GM18951 (cell line): ENCODE measurements around the gene PDXP.

ENCODE experiments used
- POLR2A ChIP-seq: IDR thresholded peaks from 4 replicates; pipeline ENCODE4 v1.6.1; 2011; ENCODE audit warnings: mild to moderate bottlenecking; ENCODE audit not compliant: insufficient read length, insufficient read depth; ENCODE audit errors: extremely low read depth
- in situ Hi-C: fragments of 300-500 bp; cut with MboI; formaldehyde crosslinking; loops from one replicate; pipeline ENCODE4 v1.12.0; 2022; ENCODE audit warnings: low sequenced_read_pairs, mixed read lengths, inconsistent platforms; ENCODE audit not compliant: unreplicated experiment

PDXP gene

GRCh38 chr22:37632174-37633088, 26.1 kb upstream of the PDXP start:
- in situ Hi-C loops: no loop called here
- peak; percentile 8 for TF ChIP-seq POLR2A

- no peak for TF ChIP-seq POLR2A
- in situ Hi-C loops: no loop called here
Observed at GRCh38 chr22:37633089-37633624, 25.4 kb upstream of the PDXP start.

DNA sequence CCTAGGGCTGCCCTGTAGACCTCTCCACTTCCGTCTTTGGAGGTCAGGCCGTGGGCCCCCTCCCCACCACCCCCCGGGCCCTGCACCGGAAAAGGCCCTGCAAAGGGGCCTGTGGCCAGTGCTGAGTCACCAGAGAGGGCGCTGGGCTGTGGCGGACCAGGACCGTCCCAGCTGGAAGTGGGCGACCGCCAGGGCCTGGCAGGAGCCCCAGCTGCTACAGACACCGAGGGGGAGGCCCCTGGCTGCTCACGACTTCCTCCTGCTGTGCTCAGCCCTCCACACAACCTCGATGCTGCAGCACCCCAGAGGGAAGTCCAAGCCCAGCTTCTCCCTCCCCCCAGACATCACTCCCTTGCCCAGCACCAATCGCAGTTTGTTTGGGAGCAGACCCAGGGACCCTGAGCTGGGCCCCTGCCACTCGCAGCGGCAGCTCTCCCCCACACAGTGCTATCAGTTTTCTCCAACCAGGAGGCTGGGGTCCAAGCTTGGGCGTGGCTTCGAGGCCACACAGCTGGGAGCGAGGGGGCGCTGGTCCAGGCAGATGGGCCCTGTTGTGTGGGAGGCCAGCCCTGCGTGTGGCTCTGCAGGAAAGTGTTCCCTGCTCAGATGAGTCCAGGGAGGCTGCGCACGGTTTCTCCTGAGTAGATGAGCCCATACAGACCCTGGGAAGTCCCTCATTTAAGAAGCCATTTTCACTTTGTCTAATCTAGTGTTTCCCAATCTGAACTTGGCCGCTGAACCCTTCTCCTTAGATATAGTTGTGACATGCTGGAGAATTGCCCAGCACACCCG, 24.7 kb upstream of the PDXP start:
- TF ChIP-seq POLR2A: peak; percentile 36
- in situ Hi-C loops: no loop called here

DNA sequence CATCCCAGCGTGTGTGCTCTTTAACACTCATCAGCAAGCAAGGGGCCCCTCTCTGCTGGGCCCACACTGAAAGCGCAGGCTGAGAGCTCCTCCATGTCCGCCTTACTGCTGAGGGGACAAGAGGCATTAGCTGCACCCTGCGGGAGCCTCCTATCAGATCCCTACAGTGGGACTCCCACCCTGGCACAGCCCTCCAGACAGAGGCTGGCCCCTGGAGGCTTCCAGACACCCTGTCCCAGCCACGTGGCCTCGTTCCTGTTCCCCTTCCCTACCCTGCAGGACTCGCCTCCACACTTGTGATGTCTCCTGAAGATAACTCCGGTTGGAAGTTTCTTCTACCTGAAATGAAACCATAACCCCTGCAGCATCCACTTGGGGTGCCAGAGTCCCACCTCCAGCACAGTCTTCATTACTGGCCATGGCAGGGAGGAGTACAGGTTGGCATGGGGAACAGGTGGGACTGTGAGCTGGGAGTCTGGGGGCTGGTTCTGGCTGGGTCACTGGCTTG, 24.1 kb upstream of the PDXP start:
- in situ Hi-C loops: no loop called here
- TF ChIP-seq POLR2A: no peak

GRCh38 chr22:37635157-37635556, 23.4 kb upstream of the PDXP start:
- TF ChIP-seq POLR2A: no peak
- in situ Hi-C loops: no loop called here

- in situ Hi-C loops: no loop called here
Observed at GRCh38 chr22:37636186-37636948, 22.2 kb upstream of the PDXP start.

DNA sequence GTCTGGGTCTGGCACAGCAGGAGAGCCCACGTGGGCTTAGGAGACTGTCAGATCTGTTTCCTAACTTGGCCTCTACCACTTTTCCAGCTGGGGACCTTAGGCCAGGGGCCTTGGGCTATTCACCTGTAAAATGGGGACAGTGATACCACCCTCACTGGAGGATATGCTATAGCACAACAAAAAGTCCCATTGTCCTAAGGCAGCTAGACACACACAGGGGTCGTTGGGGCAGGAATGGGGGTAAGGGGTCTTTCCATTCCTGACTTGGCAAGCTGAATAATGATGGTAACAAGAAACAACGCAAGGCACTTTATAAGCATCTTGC, 21.6 kb upstream of the PDXP start:
- in situ Hi-C loops: no loop called here
- no peak for TF ChIP-seq POLR2A

More at GRCh38 chr22:37636186-37636948, 22.2 kb upstream of the PDXP start:
- no peak for TF ChIP-seq POLR2A

- in situ Hi-C loops: no loop called here
- no peak for TF ChIP-seq POLR2A
Observed at GRCh38 chr22:37638391-37639069, 20.0 kb upstream of the PDXP start.

- in situ Hi-C loops: no loop called here
- TF ChIP-seq POLR2A: peak; percentile 53
Observed at GRCh38 chr22:37639070-37639760, 19.3 kb upstream of the PDXP start, which contains the start of gene SH3BP1. TSS of gene SH3BP1 (plus strand) at chr22:37639669. CDS start at chr22:37639788, 119 bp downstream.

DNA sequence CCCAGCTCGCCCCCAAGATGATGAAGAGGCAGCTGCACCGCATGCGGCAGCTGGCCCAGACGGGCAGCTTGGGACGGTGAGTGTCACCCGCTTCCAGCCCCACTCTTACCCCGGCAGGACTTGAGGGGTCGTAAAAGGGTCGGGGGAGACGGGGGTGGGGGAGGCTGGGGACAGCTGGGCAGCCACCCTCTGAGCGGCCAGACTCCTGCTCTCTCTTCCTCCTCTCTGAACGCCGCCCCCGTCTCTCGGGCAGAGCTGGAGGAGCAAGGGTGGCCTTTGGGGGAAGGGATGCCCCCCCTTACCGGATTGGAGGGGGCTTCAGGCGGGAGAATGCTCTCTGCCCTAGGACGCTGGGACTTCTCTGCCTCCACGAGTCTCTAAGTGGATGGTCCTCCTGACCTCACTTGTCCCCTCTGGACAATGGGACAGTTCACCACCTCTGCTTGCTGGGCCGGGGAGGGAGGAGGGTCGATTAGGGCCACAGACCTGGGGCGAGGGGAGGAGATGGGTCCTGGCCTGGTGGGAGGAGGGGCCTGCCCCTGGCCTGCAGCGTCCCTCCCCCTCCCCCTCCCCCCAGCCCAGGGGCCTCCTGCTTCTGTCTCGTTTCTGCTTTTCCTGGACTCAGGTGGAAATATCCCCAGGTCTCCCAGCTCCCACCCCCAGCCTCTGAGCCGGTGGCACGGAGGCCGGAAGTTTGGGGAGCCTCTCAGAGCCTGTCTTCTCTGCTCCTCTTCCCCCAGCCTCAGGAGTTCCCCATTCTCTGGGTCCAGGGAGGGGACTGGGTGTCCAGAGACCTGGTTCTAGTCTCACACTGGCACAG, 18.5 kb upstream of the PDXP start:
- in situ Hi-C loops: no loop called here
- no peak for TF ChIP-seq POLR2A
